ENCODE results near the gene ATG7.
"Not testable (repeated sequence)": the region's sequence is repeated elsewhere in the genome, so short reads cannot be mapped to it uniquely, and the experiment has no call there.

The ATG7 gene

GRCh38 chr3:11509173-11510000, 237.2 kb downstream of the ATG7 start:
- no peak for DNase-seq (ENCODE audit: low read depth in 2 of 2)

- DNase-seq (ENCODE audit: low read depth in 2 of 2), result no peak
These were observed 237.8 kb downstream of the ATG7 start for GRCh38 chr3:11510001-11510340.

GRCh38 chr3:11510356-11510755, 238.2 kb downstream of the ATG7 start:
- DNase-seq (ENCODE audit: low read depth in 2 of 2), result no peak

- not testable (repeated sequence) for DNase-seq (ENCODE audit: low read depth in 2 of 2)
These were observed 239.4 kb downstream of the ATG7 start for GRCh38 chr3:11511606-11512005.

- DNase-seq (ENCODE audit: low read depth in 2 of 2), result not testable (repeated sequence)
These were observed 241.1 kb downstream of the ATG7 start for GRCh38 chr3:11513125-11513816.

GRCh38 chr3:11513817-11514135, 241.6 kb downstream of the ATG7 start:
- no peak for DNase-seq (ENCODE audit: low read depth in 2 of 2)

GRCh38 chr3:11514191-11514821, 242.1 kb downstream of the ATG7 start:
- DNase-seq (ENCODE audit: low read depth in 2 of 2), result no peak

GRCh38 chr3:11517601-11518000, 245.4 kb downstream of the ATG7 start:
- DNase-seq (ENCODE audit: low read depth in 2 of 2), result no peak

GRCh38 chr3:11521167-11521566, 249.0 kb downstream of the ATG7 start:
- no peak for DNase-seq (ENCODE audit: low read depth in 2 of 2)

GRCh38 chr3:11522398-11522715, 250.2 kb downstream of the ATG7 start:
- DNase-seq (ENCODE audit: low read depth in 2 of 2), result no peak

GRCh38 chr3:11522953-11523571, 250.9 kb downstream of the ATG7 start:
- no peak for DNase-seq (ENCODE audit: low read depth in 2 of 2)

- DNase-seq (ENCODE audit: low read depth in 2 of 2), result no peak
These were observed 251.4 kb downstream of the ATG7 start for GRCh38 chr3:11523572-11524101.

GRCh38 chr3:11526121-11526520, 253.9 kb downstream of the ATG7 start:
- not testable (repeated sequence) for DNase-seq (ENCODE audit: low read depth in 2 of 2)

GRCh38 chr3:11529281-11529680, 257.1 kb downstream of the ATG7 start:
- no peak for DNase-seq (ENCODE audit: low read depth in 2 of 2)

- DNase-seq (ENCODE audit: low read depth in 2 of 2), result no peak
These were observed 258.0 kb downstream of the ATG7 start for GRCh38 chr3:11530153-11530721.

GRCh38 chr3:11532931-11533391, 260.8 kb downstream of the ATG7 start:
- no peak for DNase-seq (ENCODE audit: low read depth in 2 of 2)

GRCh38 chr3:11534011-11534792, 262.0 kb downstream of the ATG7 start:
- DNase-seq (ENCODE audit: low read depth in 2 of 2), result no peak

GRCh38 chr3:11534793-11535101, 262.6 kb downstream of the ATG7 start:
- DNase-seq (ENCODE audit: low read depth in 2 of 2), result no peak

GRCh38 chr3:11535243-11535960, 263.2 kb downstream of the ATG7 start:
- DNase-seq (ENCODE audit: low read depth in 2 of 2), result no peak

- DNase-seq (ENCODE audit: low read depth in 2 of 2), result no peak
These were observed 264.1 kb downstream of the ATG7 start for GRCh38 chr3:11536132-11536935.

All from stimulated activated CD4-positive, alpha-beta T cell treated with anti-CD3 and anti-CD28 coated beads, Interleukin-15, amount 100 ng/mL, for 48 hours (primary cell).